Astrocyte (in vitro differentiated cells and primary cell): ENCODE results near the gene UNC79. TPM values are rescaled to one million over a fixed set of nuclear protein-coding genes. Genes with fewer than 3 reads are reported as not detected.

ENCODE experiments used
- DNase-seq: peaks from one replicate; pipeline ENCODE4 v3.0.0-alpha.2; 2010; ENCODE audit warnings: low read depth
- FAIRE-seq: peaks from 2 replicates; lab custom pipeline; 2011; peaks lifted over from hg19 to GRCh38; lab: Jason Lieb, UNC
- H2AFZ ChIP-seq: 2 replicates; pipeline ENCODE4 v1.6.0; 2012; ENCODE audit warnings: low read depth, low read length, inconsistent platforms
- H3K27ac ChIP-seq: 2 replicates; pipeline ENCODE4 v1.5.1; 2011; ENCODE audit warnings: low read depth, low read length, inconsistent platforms
- H3K27me3 ChIP-seq: 2 replicates; pipeline ENCODE4 v1.6.0; 2011; ENCODE audit warnings: low read length, inconsistent platforms; ENCODE audit not compliant: insufficient read depth
- H3K36me3 ChIP-seq: 2 replicates; pipeline ENCODE4 v1.5.1; 2011; ENCODE audit warnings: low read length, inconsistent platforms; ENCODE audit not compliant: insufficient read depth
- H3K4me1 ChIP-seq: 2 replicates; pipeline ENCODE4 v1.5.1; 2011; ENCODE audit warnings: low read length, inconsistent platforms; ENCODE audit not compliant: insufficient read depth
- H3K4me2 ChIP-seq: 2 replicates; pipeline ENCODE4 v1.6.0; 2012; ENCODE audit warnings: low read length, inconsistent platforms
- H3K4me3 ChIP-seq: 2 replicates; pipeline ENCODE4 v1.5.1; 2011; ENCODE audit warnings: low read depth, mild to moderate bottlenecking, low read length, inconsistent platforms; ENCODE audit not compliant: insufficient read depth
- H3K79me2 ChIP-seq: 2 replicates; pipeline ENCODE4 v1.6.0; 2012; ENCODE audit warnings: mild to moderate bottlenecking, low read length, inconsistent platforms; ENCODE audit not compliant: insufficient read depth
- H3K9ac ChIP-seq: 2 replicates; pipeline ENCODE4 v1.6.0; 2012; ENCODE audit warnings: mild to moderate bottlenecking, low read length, inconsistent platforms
- H3K9me3 ChIP-seq: 2 replicates; pipeline ENCODE4 v1.5.1; 2012; ENCODE audit warnings: low read depth, mild to moderate bottlenecking, low read length, inconsistent platforms; ENCODE audit not compliant: insufficient read depth
- H4K20me1 ChIP-seq: 2 replicates; pipeline ENCODE4 v1.6.0; 2012; ENCODE audit warnings: low read length, inconsistent platforms; ENCODE audit not compliant: insufficient read depth
- H3K27ac Mint-ChIP-seq: one replicate; pipeline ENCODE4 v1.8.0; 2021; ENCODE audit warnings: mild to moderate bottlenecking, mixed read lengths; ENCODE audit not compliant: unreplicated experiment
- H3K27me3 Mint-ChIP-seq: one replicate; pipeline ENCODE4 v1.8.0; 2021; ENCODE audit warnings: low read depth, mixed read lengths; ENCODE audit not compliant: unreplicated experiment
- H3K36me3 Mint-ChIP-seq: one replicate; pipeline ENCODE4 v1.8.0; 2021; ENCODE audit warnings: low read depth, mixed read lengths; ENCODE audit not compliant: unreplicated experiment
- H3K4me1 Mint-ChIP-seq: one replicate; pipeline ENCODE4 v1.8.0; 2021; ENCODE audit warnings: low read depth, mixed read lengths; ENCODE audit not compliant: unreplicated experiment
- H3K4me3 Mint-ChIP-seq: one replicate; pipeline ENCODE4 v1.8.0; 2021; ENCODE audit warnings: mild to moderate bottlenecking, moderate library complexity, mixed read lengths; ENCODE audit not compliant: unreplicated experiment
- H3K9me3 Mint-ChIP-seq: one replicate; pipeline ENCODE4 v1.8.0; 2021; ENCODE audit warnings: mild to moderate bottlenecking, mixed read lengths; ENCODE audit not compliant: unreplicated experiment
- CTCF ChIP-seq: IDR thresholded peaks from 2 replicates; pipeline ENCODE4 v1.5.1; 2011; ENCODE audit warnings: low read depth, mild to moderate bottlenecking, inconsistent platforms, low read length, moderate library complexity; ENCODE audit not compliant: insufficient read depth
- EZH2 ChIP-seq: IDR thresholded peaks from 2 replicates; pipeline ENCODE4 v1.6.1; 2012; ENCODE audit warnings: mild to moderate bottlenecking, low read length, inconsistent platforms; ENCODE audit not compliant: insufficient read depth
- total RNA-seq: library from RNA; stranded (reverse); gene quantifications from 2 replicates; pipeline ENCODE4 v1.2.1, GENCODE V29; 2021

Gene UNC79
- total RNA-seq, 1 donor from 2014 or later: 0.66 TPM

DNA sequence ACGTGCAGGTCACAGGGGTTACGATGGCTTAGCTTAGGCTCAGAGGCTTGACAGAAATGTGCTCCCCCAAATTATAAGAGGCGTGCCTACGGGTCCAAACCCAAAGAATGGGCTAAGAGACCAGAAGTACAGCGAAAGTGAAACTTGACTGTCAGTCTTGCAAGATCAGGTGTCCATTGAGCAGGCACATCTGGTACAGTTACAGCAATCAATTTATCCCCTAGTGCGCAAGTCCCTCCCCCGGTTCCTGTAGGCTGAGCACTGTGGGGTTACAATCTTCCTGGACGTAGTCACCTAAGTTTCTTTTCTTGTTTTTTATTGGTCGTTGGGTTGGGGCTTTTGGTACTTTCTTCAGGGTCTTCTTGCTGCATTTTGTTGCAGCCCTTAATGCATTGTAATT, 134.2 kb downstream of the UNC79 start:
- no peak overlapping the region for H3K4me3 Mint-ChIP-seq
- Histone ChIP-seq H3K4me1 (no peaks in the 10 kb centered on the region), H3K4me3 (no peak overlapping the region), H3K9me3 (no peaks in the 10 kb centered on the region), H3K79me2 (no peaks in the 10 kb centered on the region), H2AFZ (no peak overlapping the region), H3K27ac (no peak overlapping the region), H3K27me3 (no peaks in the 10 kb centered on the region), H3K9ac (no peak overlapping the region), H4K20me1 (no peaks in the 10 kb centered on the region), H3K36me3 (no peaks in the 10 kb centered on the region), H3K4me2 (no peak overlapping the region)
- no peak for FAIRE-seq
- DNase-seq: no peak
- H3K27me3 Mint-ChIP-seq: peaks cover 3% of the 10 kb centered on the region
- H3K4me1 Mint-ChIP-seq: peaks cover 2% of the 10 kb centered on the region
- no peaks in the 10 kb centered on the region for H3K36me3 Mint-ChIP-seq
- TF ChIP-seq EZH2 (no peak), CTCF (no peak)
- no peak overlapping the region for H3K27ac Mint-ChIP-seq
- peaks cover 19% of the 10 kb centered on the region for H3K9me3 Mint-ChIP-seq

DNA sequence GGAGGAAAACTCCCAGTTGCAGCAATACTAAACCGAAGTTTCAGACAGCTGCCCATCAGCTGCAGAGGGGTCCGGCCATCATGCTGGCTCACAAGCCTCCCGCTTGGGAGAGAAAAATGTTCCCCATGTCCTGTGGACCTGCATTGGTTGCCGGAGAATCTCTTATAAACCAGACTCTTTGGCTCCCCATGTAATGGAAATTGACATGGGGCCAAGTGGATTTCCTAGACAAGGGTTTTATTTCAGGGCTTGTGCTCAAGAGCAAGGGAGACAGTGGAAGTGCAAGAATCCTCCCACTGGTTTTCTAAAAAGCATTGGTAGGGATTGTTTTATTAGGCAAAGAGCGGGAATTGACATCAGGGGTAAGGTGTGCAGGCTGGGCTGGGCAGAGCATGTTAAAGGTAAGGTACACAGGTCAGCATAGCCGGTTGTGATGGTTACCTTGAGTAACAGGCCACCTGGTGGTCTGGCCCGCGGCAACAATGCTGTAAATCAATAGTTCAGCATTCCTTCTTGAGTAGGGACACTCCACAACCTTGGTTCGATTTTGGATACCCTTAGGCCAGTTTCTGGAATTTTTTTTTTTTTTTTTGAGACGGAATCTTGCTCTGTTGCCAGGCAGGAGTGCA, 135.4 kb downstream of the UNC79 start:
- FAIRE-seq (no peak), DNase-seq (no peak)
- H3K36me3 Mint-ChIP-seq: no peaks in the 10 kb centered on the region
- H3K27me3 Mint-ChIP-seq: no peaks in the 10 kb centered on the region
- Histone ChIP-seq H3K4me2 (no peak overlapping the region), H4K20me1 (no peaks in the 10 kb centered on the region), H3K9ac (no peak overlapping the region), H3K27ac (no peak overlapping the region), H3K4me1 (no peaks in the 10 kb centered on the region), H3K9me3 (no peaks in the 10 kb centered on the region), H2AFZ (no peak overlapping the region), H3K79me2 (no peaks in the 10 kb centered on the region), H3K27me3 (no peaks in the 10 kb centered on the region), H3K36me3 (no peaks in the 10 kb centered on the region), H3K4me3 (no peak overlapping the region)
- no peak overlapping the region for H3K27ac Mint-ChIP-seq
- H3K4me3 Mint-ChIP-seq: no peak overlapping the region
- TF ChIP-seq CTCF (no peak), EZH2 (no peak)
- H3K9me3 Mint-ChIP-seq: peaks cover 17% of the 10 kb centered on the region
- peaks cover 2% of the 10 kb centered on the region for H3K4me1 Mint-ChIP-seq

DNA sequence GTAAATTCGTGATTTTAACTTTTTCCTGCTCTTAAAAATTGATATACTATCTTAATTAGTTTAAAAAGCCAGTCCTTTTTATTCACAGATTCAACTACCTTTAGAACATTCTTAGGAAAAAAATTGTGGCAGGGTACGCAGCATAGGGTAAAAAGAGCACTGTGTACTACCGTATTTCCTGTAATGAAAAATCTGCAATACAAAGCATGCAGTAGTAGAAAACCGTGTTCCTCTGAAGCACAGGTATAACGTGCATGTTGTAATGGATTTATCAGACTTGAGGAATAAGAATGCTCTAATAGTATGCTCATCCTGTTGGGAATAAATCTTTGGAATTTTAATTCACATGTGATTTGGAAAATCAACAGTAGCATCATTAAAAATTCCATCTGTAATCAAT, 140.5 kb downstream of the UNC79 start:
- Histone ChIP-seq H4K20me1 (no peaks in the 10 kb centered on the region), H3K4me1 (no peaks in the 10 kb centered on the region), H3K79me2 (no peaks in the 10 kb centered on the region), H3K4me3 (no peak overlapping the region), H3K9me3 (no peaks in the 10 kb centered on the region), H3K27ac (no peak overlapping the region), H3K36me3 (no peaks in the 10 kb centered on the region), H2AFZ (no peak overlapping the region), H3K4me2 (no peak overlapping the region), H3K27me3 (no peaks in the 10 kb centered on the region), H3K9ac (no peak overlapping the region)
- no peaks in the 10 kb centered on the region for H3K36me3 Mint-ChIP-seq
- TF ChIP-seq CTCF (no peak), EZH2 (no peak)
- no peaks in the 10 kb centered on the region for H3K4me1 Mint-ChIP-seq
- H3K27ac Mint-ChIP-seq: no peak overlapping the region
- H3K4me3 Mint-ChIP-seq: no peak overlapping the region
- DNase-seq (no peak), FAIRE-seq (no peak)
- peaks cover 3% of the 10 kb centered on the region for H3K27me3 Mint-ChIP-seq
- H3K9me3 Mint-ChIP-seq: no peaks in the 10 kb centered on the region
